Brain microvascular endothelial cell (primary cell): Measurements from ENCODE around the gene MYLK.

Source experiments
- DNase-seq: peaks from one replicate; pipeline ENCODE4 v3.0.0-alpha.2; 2020
- H3K27ac ChIP-seq: fragments of 250-450 bp; sonication (Bioruptor Pico); 2 replicates; pipeline ENCODE4 v1.5.1; 2020; ENCODE audit warnings: mild to moderate bottlenecking, moderate library complexity
- H3K27me3 ChIP-seq: fragments of 250-450 bp; sonication (Bioruptor Pico); replicated peaks from 2 replicates; pipeline ENCODE4 v1.5.1; 2020; ENCODE audit warnings: mild to moderate bottlenecking
- H3K36me3 ChIP-seq: fragments of 250-450 bp; sonication (Bioruptor Pico); replicated peaks from 2 replicates; pipeline ENCODE4 v1.5.1; 2020; ENCODE audit warnings: mild to moderate bottlenecking
- H3K4me3 ChIP-seq: 2 replicates; pipeline ENCODE4 v1.5.1; 2011; ENCODE audit warnings: low read depth, mild to moderate bottlenecking, control low read depth, low read length, moderate library complexity
- in situ Hi-C: cut with HindIII; loops from 2 replicates; pipeline ENCODE4 v1.10.0; 2017; ENCODE audit warnings: low sequenced_read_pairs, low pct_ligation_motif_present
- TF ChIP-seq, protein P1 (sequence below): IDR thresholded peaks from 2 replicates; pipeline ENCODE4 v1.5.1; 2011; ENCODE audit warnings: low read depth, mild to moderate bottlenecking, moderate library complexity, low read length, control low read depth, inconsistent platforms; ENCODE audit errors: missing control alignments

The MYLK gene

DNA sequence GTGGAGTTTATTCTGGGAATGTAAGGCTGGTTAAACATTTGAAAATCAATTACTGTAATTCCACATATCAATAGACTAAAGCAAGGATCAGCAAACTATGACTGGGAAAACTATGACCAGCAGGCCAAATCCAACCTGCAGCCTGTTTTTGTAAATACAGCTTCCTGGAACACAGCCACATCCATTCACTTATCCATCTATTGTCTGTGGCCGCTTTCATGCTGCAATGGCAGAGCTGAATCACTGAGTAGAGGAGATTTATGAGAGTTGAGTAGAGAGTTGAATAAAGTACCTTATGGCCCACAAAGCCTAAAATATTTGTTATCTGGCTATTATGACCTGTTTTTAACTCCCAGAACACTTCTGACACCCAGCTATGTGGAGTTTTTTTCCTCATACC lies 12.2 kb downstream of the MYLK start:
- Histone ChIP-seq H3K36me3 (no peaks in the 10 kb centered on the region), H3K4me3 (no peak overlapping the region), H3K27ac (no peak overlapping the region), H3K27me3 (no peaks in the 10 kb centered on the region)
- in situ Hi-C loops, result no loop called here
- no peak for DNase-seq
- TF ChIP-seq, protein P1, sequence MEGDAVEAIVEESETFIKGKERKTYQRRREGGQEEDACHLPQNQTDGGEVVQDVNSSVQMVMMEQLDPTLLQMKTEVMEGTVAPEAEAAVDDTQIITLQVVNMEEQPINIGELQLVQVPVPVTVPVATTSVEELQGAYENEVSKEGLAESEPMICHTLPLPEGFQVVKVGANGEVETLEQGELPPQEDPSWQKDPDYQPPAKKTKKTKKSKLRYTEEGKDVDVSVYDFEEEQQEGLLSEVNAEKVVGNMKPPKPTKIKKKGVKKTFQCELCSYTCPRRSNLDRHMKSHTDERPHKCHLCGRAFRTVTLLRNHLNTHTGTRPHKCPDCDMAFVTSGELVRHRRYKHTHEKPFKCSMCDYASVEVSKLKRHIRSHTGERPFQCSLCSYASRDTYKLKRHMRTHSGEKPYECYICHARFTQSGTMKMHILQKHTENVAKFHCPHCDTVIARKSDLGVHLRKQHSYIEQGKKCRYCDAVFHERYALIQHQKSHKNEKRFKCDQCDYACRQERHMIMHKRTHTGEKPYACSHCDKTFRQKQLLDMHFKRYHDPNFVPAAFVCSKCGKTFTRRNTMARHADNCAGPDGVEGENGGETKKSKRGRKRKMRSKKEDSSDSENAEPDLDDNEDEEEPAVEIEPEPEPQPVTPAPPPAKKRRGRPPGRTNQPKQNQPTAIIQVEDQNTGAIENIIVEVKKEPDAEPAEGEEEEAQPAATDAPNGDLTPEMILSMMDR, result no peak

DNA sequence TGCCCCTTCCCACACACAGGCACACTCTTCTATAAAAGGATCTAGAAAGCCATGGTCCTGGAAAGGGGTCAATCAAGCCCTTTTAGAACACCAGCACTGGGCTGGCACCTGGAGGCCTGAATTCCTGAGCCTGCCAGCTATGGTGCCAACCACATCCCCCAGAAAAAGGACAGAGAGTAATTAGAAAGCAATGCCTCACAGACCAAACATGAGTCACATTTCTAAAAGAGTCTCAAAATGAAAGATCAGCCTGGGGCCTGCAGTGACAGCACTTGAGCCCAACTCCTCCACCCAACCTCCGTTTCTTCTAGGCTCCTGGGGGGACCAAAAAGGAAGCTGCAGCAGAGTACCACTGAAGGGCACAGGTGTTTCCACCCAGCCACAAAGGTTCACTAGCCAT lies 14.1 kb downstream of the MYLK start:
- no peaks in the 10 kb centered on the region for H3K27me3 ChIP-seq
- H3K27ac ChIP-seq, result no peak overlapping the region
- DNase-seq, result no peak
- no peak overlapping the region for H3K4me3 ChIP-seq
- TF ChIP-seq, protein P1, result no peak
- no peaks in the 10 kb centered on the region for H3K36me3 ChIP-seq
- in situ Hi-C loops, result no loop called here

DNA sequence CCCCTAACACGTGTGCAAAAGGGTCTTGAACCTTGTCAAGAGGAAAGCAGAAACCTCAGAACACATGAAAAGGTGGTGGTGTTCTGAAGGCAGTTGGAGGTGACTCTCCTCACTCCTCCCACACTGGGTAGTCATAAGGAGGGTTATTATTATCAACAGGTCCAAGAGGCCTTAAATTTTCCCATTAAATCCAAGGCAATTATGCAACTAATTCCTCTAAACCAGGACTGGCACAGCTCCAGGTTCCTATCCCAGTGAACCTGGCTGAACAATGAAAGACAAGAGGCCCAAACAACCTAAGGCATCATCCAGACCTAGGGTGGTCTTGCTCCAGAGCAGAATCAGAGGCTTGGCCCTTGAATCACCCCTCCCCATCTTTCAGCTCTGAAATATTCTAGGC lies 15.0 kb downstream of the MYLK start:
- Histone ChIP-seq H3K27ac (no peak overlapping the region), H3K4me3 (no peak overlapping the region), H3K27me3 (no peaks in the 10 kb centered on the region), H3K36me3 (no peaks in the 10 kb centered on the region)
- DNase-seq, result no peak
- in situ Hi-C loops, result no loop called here
- TF ChIP-seq, protein P1, result no peak

DNA sequence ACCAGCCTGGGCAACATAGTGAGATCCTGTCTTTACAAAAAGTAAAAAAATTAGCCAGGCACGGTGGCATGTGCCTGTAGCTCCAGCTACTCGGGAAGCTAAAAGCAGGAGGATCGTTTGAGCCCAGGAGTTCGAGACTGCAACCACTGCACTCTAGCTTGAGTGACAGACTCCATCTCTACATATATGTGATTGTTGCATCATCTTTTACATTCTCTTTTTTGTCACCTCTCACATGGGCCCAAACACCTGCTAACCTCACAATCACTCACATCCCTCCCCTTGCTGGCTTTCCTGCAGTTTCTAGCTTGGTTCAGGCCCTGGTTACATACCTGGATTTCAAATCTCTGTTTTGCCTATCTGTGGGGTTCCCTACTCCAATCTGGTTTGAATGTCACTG lies 19.4 kb downstream of the MYLK start:
- Histone ChIP-seq H3K4me3 (no peak overlapping the region), H3K36me3 (no peaks in the 10 kb centered on the region), H3K27me3 (no peaks in the 10 kb centered on the region), H3K27ac (no peak overlapping the region)
- in situ Hi-C loops, result no loop called here
- TF ChIP-seq, protein P1, result no peak
- DNase-seq, result no peak

DNA sequence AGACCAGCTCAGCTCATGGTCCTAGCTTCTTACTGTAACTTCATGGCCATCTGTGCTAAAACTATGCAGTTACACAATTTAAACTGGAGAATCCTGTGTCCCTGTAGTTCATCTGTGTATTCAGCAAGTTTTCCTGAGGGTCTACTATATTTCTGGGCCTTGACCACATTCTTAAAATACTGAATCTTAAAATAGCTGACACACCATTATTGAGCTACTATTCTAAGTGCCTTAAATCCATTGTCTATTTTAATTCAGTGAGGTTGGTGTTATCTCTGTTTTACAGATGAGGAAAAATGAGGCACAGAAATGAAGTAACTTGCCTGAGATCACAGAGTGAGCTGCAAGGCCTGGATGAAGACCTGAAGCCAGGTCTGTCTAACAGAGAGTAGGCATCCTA lies 22.0 kb downstream of the MYLK start:
- H3K36me3 ChIP-seq, result no peaks in the 10 kb centered on the region
- DNase-seq, result no peak
- TF ChIP-seq, protein P1, result no peak

DNA sequence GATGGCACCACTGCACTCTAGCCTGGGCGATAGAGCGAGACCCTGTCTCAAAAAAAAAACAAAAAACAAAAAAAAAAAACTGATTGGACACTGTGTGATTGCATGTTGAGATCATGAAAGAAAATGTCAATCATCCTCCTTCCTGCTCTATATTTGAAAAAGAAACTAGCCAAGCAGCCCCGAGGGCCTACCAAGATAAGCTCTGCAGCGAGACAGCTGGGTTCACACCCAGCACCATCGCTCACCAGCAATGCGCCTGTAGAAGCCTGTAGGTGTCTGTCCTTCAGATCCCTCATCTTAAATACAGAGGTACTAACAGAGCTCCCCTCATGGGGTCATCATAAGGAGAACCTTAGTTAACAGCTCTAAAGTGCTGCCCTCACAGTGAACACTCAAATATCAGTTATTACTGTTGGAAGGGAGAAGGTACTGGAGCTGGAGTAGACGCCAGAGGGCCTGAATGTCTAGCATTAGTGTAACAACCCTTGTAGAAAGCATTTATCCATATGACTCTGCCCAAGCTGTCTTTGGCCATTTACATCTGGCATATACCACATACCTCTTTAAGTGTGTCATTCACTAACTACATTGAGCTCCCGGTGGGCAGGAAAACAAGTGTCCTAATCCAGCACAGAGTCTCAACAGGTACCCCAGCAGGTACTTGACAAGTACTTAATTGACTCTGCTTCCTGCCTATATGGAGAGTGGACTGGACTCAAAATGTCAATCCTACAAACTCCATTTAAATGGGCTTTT lies 22.9 kb downstream of the MYLK start:
- Histone ChIP-seq H3K36me3 (no peaks in the 10 kb centered on the region), H3K27ac (no peak overlapping the region), H3K4me3 (no peak overlapping the region), H3K27me3 (no peaks in the 10 kb centered on the region)
- in situ Hi-C loops, result no loop called here
- DNase-seq, result no peak
- TF ChIP-seq, protein P1, result no peak

More for the DNA sequence above, 22.0 kb downstream of the MYLK start:
- Histone ChIP-seq H3K27ac (no peak overlapping the region), H3K27me3 (no peaks in the 10 kb centered on the region), H3K4me3 (no peak overlapping the region)
- in situ Hi-C loops, result no loop called here
